GM19238 (cell line): ENCODE results near the gene MMAB.

Source experiments
- DNase-seq: peaks from one replicate; pipeline ENCODE4 v3.0.0; 2011; ENCODE audit warnings: low spot score; ENCODE audit not compliant: insufficient read length

Gene MMAB

GRCh38 chr12:109560867-109561710 is 12.2 kb downstream of the MMAB start:
- DNase-seq: no peak

GRCh38 chr12:109559601-109560000 is 13.7 kb downstream of the MMAB start:
- DNase-seq: no peak

GRCh38 chr12:109559200-109559505 is 14.2 kb downstream of the MMAB start:
- no peak for DNase-seq

- no peak for DNase-seq
Measured at GRCh38 chr12:109558374-109559199, 14.7 kb downstream of the MMAB start.

GRCh38 chr12:109557805-109558204 is 15.5 kb downstream of the MMAB start:
- DNase-seq: no peak

- no peak for DNase-seq
Measured at GRCh38 chr12:109557200-109557599, 16.1 kb downstream of the MMAB start.

- no peak for DNase-seq
Measured at GRCh38 chr12:109555431-109556315, 17.6 kb downstream of the MMAB start.

- DNase-seq: no peak
Measured at GRCh38 chr12:109554761-109555160, 18.5 kb downstream of the MMAB start.

GRCh38 chr12:109553906-109554500 is 19.3 kb downstream of the MMAB start:
- DNase-seq: no peak

GRCh38 chr12:109553483-109553882 is 19.8 kb downstream of the MMAB start:
- DNase-seq: no peak

- no peak for DNase-seq
Measured at GRCh38 chr12:109552971-109553370, 20.3 kb downstream of the MMAB start.

- DNase-seq: no peak
Measured at GRCh38 chr12:109551108-109551507, 22.2 kb downstream of the MMAB start.

GRCh38 chr12:109550281-109550680 is 23.0 kb downstream of the MMAB start:
- DNase-seq: no peak

- DNase-seq: no peak
Measured at GRCh38 chr12:109549613-109550270, 23.6 kb downstream of the MMAB start.

- no peak for DNase-seq
Measured at GRCh38 chr12:109548258-109548657, 25.0 kb downstream of the MMAB start.

- no peak for DNase-seq
Measured at GRCh38 chr12:109547286-109547685, 26.0 kb downstream of the MMAB start.

GRCh38 chr12:109545826-109546225 is 27.5 kb downstream of the MMAB start:
- DNase-seq: no peak

- DNase-seq: no peak
Measured at GRCh38 chr12:109544955-109545531, 28.3 kb downstream of the MMAB start.

GRCh38 chr12:109542876-109543275 is 30.4 kb downstream of the MMAB start:
- DNase-seq: no peak

GRCh38 chr12:109542014-109542413 is 31.3 kb downstream of the MMAB start:
- no peak for DNase-seq

- no peak for DNase-seq
Measured at GRCh38 chr12:109541413-109541726, 31.9 kb downstream of the MMAB start.
